PC-9 (cell line): ENCODE data around the gene GDF7. TPM values are rescaled to one million over a fixed set of nuclear protein-coding genes. Genes with fewer than 3 reads are reported as not detected.

Experiments used
- BruUV-seq: library from RNA; stranded (reverse); fragments of 400-500 nt; replicated peaks from 2 replicates; lab custom pipeline; 2021; lab: Mats Ljungman, UMichigan
- CTCF ChIA-PET: fragments of 300-600 bp; sonication (Branson Sonifier 250); formaldehyde crosslinking; loops from one replicate; lab custom pipeline; 2022; ENCODE audit warnings: antibody characterized with exemption; lab: Charles Lee
- POLR2A ChIA-PET: fragments of 300-600 bp; sonication (Branson Sonifier 250); formaldehyde crosslinking; loops from one replicate; lab custom pipeline; 2022; ENCODE audit warnings: antibody characterized with exemption; ENCODE audit not compliant: unreplicated experiment; lab: Charles Lee
- DNase-seq, 2 experiments: peaks; one replicate each; pipeline versions ENCODE4 v3.0.0 to v3.0.0-alpha.2; 2015 to 2022; ENCODE audit warnings: mixed read lengths in 1 of 2
- H2AFZ ChIP-seq: fragments of 200-600 bp; sonication (generic); 2 replicates; pipeline ENCODE4 v1.8.1; 2017; ENCODE audit warnings: antibody characterized with exemption
- H3F3A ChIP-seq: fragments of 200-600 bp; sonication (generic); 2 replicates; pipeline ENCODE4 v1.8.1; 2017; ENCODE audit warnings: antibody characterized with exemption, mild to moderate bottlenecking, low read depth; ENCODE audit not compliant: insufficient read depth
- H3K27ac ChIP-seq: fragments of 200-600 bp; sonication (generic); 2 replicates; pipeline ENCODE4 v1.6.1; 2016; ENCODE audit warnings: mixed run types
- H3K27me3 ChIP-seq: fragments of 200-600 bp; sonication (generic); 2 replicates; pipeline ENCODE4 v1.6.1; 2016; ENCODE audit warnings: low read depth, mixed run types; ENCODE audit not compliant: insufficient read depth
- H3K36me3 ChIP-seq: fragments of 200-600 bp; sonication (generic); 2 replicates; pipeline ENCODE4 v1.6.1; 2016; ENCODE audit warnings: low read depth, mixed run types
- H3K4me1 ChIP-seq: fragments of 200-600 bp; sonication (generic); replicated peaks from 2 replicates; pipeline ENCODE4 v1.6.1; 2016; ENCODE audit warnings: mixed run types; ENCODE audit not compliant: insufficient read depth
- H3K4me2 ChIP-seq: fragments of 200-600 bp; sonication (generic); 2 replicates; pipeline ENCODE4 v1.6.1; 2017; ENCODE audit warnings: mixed run types
- H3K4me3 ChIP-seq: fragments of 200-600 bp; sonication (generic); 2 replicates; pipeline ENCODE4 v1.6.1; 2016; ENCODE audit warnings: mixed run types
- H3K79me2 ChIP-seq: fragments of 200-600 bp; sonication (generic); 2 replicates; pipeline ENCODE4 v1.6.1; 2017; ENCODE audit warnings: low read depth, mixed run types
- H3K9me2 ChIP-seq: fragments of 200-600 bp; sonication (generic); 2 replicates; pipeline ENCODE4 v1.8.1; 2017; ENCODE audit warnings: mild to moderate bottlenecking; ENCODE audit not compliant: insufficient read depth
- H3K9me3 ChIP-seq: fragments of 200-600 bp; sonication (generic); 2 replicates; pipeline ENCODE4 v1.8.1; 2016; ENCODE audit warnings: low read depth; ENCODE audit not compliant: insufficient read depth
- H4K20me1 ChIP-seq: fragments of 200-600 bp; sonication (generic); 2 replicates; pipeline ENCODE4 v1.8.1; 2017; ENCODE audit not compliant: insufficient read depth
- EZH2 ChIP-seq: fragments of 200-600 bp; sonication (generic); IDR thresholded peaks from 2 replicates; pipeline ENCODE4 v1.8.0; 2017; ENCODE audit warnings: antibody characterized with exemption, low read depth
- intact Hi-C: fragments of 100-400 bp; cut with micrococcal nuclease; formaldehyde crosslinking; loops from one replicate; pipeline ENCODE4 v1.10.0; 2022; ENCODE audit not compliant: unreplicated experiment
- total RNA-seq: library from RNA; stranded (reverse); gene quantifications from 2 replicates; pipeline ENCODE4 v1.2.3, GENCODE V29; 2021
- TF ChIP-seq, protein P1 (sequence below): fragments of 200-600 bp; sonication (generic); conservative IDR thresholded peaks from 2 replicates; pipeline ENCODE4 v1.6.1; 2017; ENCODE audit warnings: mixed run types, antibody characterized with exemption, mild to moderate bottlenecking, moderate library complexity

GDF7 gene
- total RNA-seq, 1 experiment from 2014 or later = 0.04 TPM

DNA sequence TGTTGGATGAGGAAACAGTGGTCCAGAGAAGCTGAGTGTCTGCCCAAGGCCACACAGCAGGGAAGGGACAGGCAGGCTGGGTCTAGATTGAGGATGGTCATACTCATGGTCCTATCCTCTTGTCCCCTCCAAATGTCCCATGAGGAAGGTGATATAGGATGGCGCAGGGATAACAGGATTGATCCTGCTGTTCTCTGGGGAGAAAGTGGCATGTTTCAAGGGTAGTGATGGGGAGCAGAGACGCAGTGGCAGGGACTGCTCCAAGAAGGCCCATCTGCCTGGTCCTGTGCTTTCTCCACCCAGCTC is 40.6 kb upstream of the GDF7 start:
- Histone ChIP-seq H3K4me3 (no peak overlapping the region), H3F3A (no peaks in the 10 kb centered on the region), H3K27ac (no peak overlapping the region), H3K4me2 (no peak overlapping the region), H3K79me2 (no peaks in the 10 kb centered on the region), H3K9me3 (no peaks in the 10 kb centered on the region), H4K20me1 (no peaks in the 10 kb centered on the region), H3K9me2 (no peaks in the 10 kb centered on the region), H3K27me3 (no peaks in the 10 kb centered on the region), H2AFZ (no peak overlapping the region), H3K36me3 (no peaks in the 10 kb centered on the region), H3K4me1 (peaks cover 3% of the 10 kb centered on the region)
- no peak for DNase-seq
- POLR2A ChIA-PET = no interaction called here
- BruUV-seq = no TSS peak
- intact Hi-C loops = no loop called here
- CTCF ChIA-PET = no interaction called here
- TF ChIP-seq, protein P1, sequence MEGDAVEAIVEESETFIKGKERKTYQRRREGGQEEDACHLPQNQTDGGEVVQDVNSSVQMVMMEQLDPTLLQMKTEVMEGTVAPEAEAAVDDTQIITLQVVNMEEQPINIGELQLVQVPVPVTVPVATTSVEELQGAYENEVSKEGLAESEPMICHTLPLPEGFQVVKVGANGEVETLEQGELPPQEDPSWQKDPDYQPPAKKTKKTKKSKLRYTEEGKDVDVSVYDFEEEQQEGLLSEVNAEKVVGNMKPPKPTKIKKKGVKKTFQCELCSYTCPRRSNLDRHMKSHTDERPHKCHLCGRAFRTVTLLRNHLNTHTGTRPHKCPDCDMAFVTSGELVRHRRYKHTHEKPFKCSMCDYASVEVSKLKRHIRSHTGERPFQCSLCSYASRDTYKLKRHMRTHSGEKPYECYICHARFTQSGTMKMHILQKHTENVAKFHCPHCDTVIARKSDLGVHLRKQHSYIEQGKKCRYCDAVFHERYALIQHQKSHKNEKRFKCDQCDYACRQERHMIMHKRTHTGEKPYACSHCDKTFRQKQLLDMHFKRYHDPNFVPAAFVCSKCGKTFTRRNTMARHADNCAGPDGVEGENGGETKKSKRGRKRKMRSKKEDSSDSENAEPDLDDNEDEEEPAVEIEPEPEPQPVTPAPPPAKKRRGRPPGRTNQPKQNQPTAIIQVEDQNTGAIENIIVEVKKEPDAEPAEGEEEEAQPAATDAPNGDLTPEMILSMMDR = no peak
- TF ChIP-seq EZH2 = no peak

DNA sequence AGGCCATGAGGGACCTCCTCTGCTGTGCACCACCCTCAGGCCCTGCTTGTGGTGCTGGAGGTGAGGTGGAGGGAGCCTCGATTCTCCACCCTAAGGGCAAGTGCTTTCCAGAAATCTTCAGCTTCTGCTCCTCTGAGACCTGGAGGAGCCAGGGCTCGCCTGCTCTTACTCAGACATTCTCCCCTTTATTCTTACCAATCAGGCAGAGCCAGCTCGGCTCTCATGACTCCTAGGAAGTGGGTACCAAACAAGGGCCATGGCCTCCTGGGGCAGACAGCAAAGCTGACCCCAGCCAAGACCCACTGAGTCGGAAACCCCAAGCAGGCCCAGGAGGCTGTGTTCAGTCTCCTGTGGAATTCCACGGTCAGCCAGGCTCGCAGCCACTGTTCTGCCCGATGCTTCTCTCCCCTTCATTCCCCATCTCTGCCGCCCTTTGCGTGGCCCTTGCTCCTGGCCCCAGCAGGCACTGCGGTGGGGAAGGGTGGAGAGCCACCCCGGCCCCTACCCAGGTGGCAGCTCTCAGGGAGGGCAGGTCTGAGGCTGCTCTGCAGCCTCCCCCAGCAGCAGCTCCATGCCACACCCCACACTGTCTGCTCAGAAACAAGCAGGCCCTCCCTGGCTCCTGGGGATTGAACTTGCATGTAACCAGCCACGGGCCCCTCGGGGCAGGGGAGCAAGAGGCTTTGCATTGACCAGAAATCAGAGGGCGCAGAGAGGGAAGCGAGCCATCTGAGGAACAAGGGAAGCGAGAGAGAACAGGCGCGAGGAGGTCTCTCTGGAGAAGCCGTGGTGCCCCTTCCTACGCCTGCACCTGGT is 40.0 kb upstream of the GDF7 start:
- CTCF ChIA-PET = no interaction called here
- Histone ChIP-seq H3K4me3 (no peak overlapping the region), H3K36me3 (no peaks in the 10 kb centered on the region), H3K9me3 (no peaks in the 10 kb centered on the region), H3K4me1 (no peaks in the 10 kb centered on the region), H3K4me2 (no peak overlapping the region), H3F3A (no peaks in the 10 kb centered on the region), H3K27ac (no peak overlapping the region), H2AFZ (no peak overlapping the region), H3K27me3 (no peaks in the 10 kb centered on the region), H3K9me2 (no peaks in the 10 kb centered on the region), H4K20me1 (no peaks in the 10 kb centered on the region), H3K79me2 (no peaks in the 10 kb centered on the region)
- DNase-seq = no peak
- POLR2A ChIA-PET = no interaction called here
- intact Hi-C loops = no loop called here
- BruUV-seq = no TSS peak
- TF ChIP-seq, protein P1 = no peak
- no peak for TF ChIP-seq EZH2

DNA sequence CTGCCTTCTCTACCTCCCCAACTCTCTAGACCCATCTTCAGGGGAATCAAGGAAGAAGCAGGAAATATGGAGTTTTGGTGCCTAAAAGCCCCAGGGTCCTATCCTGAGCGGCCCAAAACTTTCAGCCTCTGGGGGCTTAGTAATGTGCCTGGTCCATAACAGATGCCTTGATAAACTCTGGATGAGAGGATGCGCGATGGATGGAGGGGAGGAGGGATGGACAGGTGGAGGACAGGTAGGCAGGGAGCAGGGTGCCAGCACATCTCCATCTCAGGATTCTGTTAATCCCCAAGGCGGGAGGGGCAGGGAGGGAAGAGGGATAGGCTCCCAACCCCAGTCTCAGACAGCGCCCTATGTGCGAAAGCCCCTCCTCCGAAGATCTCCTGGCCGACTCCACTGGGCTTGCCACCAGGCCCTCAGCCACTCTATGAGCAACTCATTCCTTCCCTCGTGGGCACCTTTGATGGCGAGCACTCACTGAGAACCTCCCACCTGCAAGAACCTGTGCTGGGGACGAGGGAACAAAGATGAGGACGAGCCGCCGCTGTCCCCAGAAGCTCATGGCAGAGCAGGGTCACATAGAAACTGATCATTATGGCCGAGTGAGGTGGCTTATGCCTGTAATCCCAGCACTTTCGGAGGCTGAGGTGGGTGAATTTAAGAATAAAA is 39.1 kb upstream of the GDF7 start:
- no peak for DNase-seq
- Histone ChIP-seq H3K9me3 (no peaks in the 10 kb centered on the region), H3K27me3 (no peaks in the 10 kb centered on the region), H3K9me2 (no peaks in the 10 kb centered on the region), H3F3A (no peaks in the 10 kb centered on the region), H3K36me3 (no peaks in the 10 kb centered on the region), H3K4me3 (no peak overlapping the region), H3K27ac (no peak overlapping the region), H3K79me2 (no peaks in the 10 kb centered on the region), H3K4me1 (peaks cover 4% of the 10 kb centered on the region), H3K4me2 (no peak overlapping the region), H4K20me1 (no peaks in the 10 kb centered on the region), H2AFZ (no peak overlapping the region)
- intact Hi-C loops = no loop called here
- TF ChIP-seq, protein P1 = no peak
- no peak for TF ChIP-seq EZH2
- ChIA-PET POLR2A (no interaction called here), CTCF (interaction anchor here (0.7 kb wide), 1 partner anchor 94 kb away, joined by 5 read pairs; no protein-coding TSS in a partner anchor)
- BruUV-seq = no TSS peak
